Measurements from ENCODE around the gene FNBP1. TPM values are rescaled to one million over a fixed set of nuclear protein-coding genes. Genes with fewer than 3 reads are reported as not detected.

The FNBP1 gene
- total and polyA plus RNA-seq, 2 experiments from 2014 or later, result 26.6 to 28.8 TPM

GRCh38 chr9:130058887-130059286, 15.9 kb upstream of the FNBP1 start:
- no peak for DNase-seq (ENCODE audit: low spot score)
- no peak overlapping the region for H3K27ac Mint-ChIP-seq
- Histone ChIP-seq H3K27me3 (ENCODE audit: insufficient read depth) (no peaks in the 10 kb centered on the region), H3K36me3 (ENCODE audit: insufficient read depth) (no peaks in the 10 kb centered on the region), H2AFZ (no peak overlapping the region), H3K4me1 (ENCODE audit: insufficient read depth) (peaks cover 6% of the 10 kb centered on the region; the same call in 1 of the 2 replicates), H3K79me2 (replicated peaks; ENCODE audit: insufficient read depth) (peaks cover 80% of the 10 kb centered on the region), H3K27ac (ENCODE audit: low read depth) (no peak overlapping the region), H3F3A (replicated peaks; ENCODE audit: low read depth) (0 out of 2 replicates have a peak, but pooled peaks cover 7% of the 10 kb centered on the region), H3K4me2 (no peak overlapping the region), H4K20me1 (replicated peaks; ENCODE audit: insufficient read depth) (peaks cover 9% of the 10 kb centered on the region; the same call in 1 of the 2 replicates), H3K9me2 (ENCODE audit: insufficient read depth) (no peaks in the 10 kb centered on the region), H3K4me3 (no peak overlapping the region)
- H3K4me3 Mint-ChIP-seq, result no peak overlapping the region
- ATAC-seq, result no peak
- 0 out of 3 replicates have a peak, but pooled peaks cover 4% of the 10 kb centered on the region for H3K4me1 Mint-ChIP-seq
- H3K27me3 Mint-ChIP-seq (ENCODE audit: insufficient read depth, low read depth, poor library complexity), result peaks cover 3% of the 10 kb centered on the region
- H3K9me3 Mint-ChIP-seq, result no peaks in the 10 kb centered on the region
- TF ChIP-seq EZH2 (IDR thresholded peaks at IDR 0.05; ENCODE audit: low read depth, unreplicated experiment), result no peak
- no peak for TF ChIP-seq ZNF114 (CRISPR knock-in tag; IDR thresholded peaks at IDR 0.05)
- no peak for TF ChIP-seq POLR2AphosphoS5 (IDR thresholded peaks at IDR 0.05; ENCODE audit: low read depth)
- no peak for TF ChIP-seq NANOG (IDR thresholded peaks at IDR 0.05; ENCODE audit: borderline replicate concordance)
- 0 out of 3 replicates have a peak, but pooled peaks cover 2% of the 10 kb centered on the region for H3K36me3 Mint-ChIP-seq (ENCODE audit: low read depth)

- no peak for TF ChIP-seq POLR2AphosphoS5 (IDR thresholded peaks at IDR 0.05; ENCODE audit: low read depth)
- TF ChIP-seq CTCF (conservative IDR thresholded peaks at IDR 0.05; ENCODE audit: low read depth in 2 of 2), result peak in 1 of 2 experiments; percentile 48; a peak in 2 of 4 replicates
- TF ChIP-seq NANOG (IDR thresholded peaks at IDR 0.05; ENCODE audit: borderline replicate concordance), result no peak
- H3K27ac Mint-ChIP-seq, result no peak overlapping the region
- H3K27me3 ChIP-seq (ENCODE audit: insufficient read depth), result no peaks in the 10 kb centered on the region
- no peak overlapping the region for H3K4me3 ChIP-seq
- no peak overlapping the region for H3K4me3 Mint-ChIP-seq
- H3K4me2 ChIP-seq, result no peak overlapping the region
- H3K4me1 Mint-ChIP-seq, result 0 out of 3 replicates have a peak, but pooled peaks cover 4% of the 10 kb centered on the region
- ATAC-seq (no peak), DNase-seq (ENCODE audit: low spot score) (peak; percentile 56)
- H3K36me3 Mint-ChIP-seq (ENCODE audit: low read depth), result 0 out of 3 replicates have a peak, but pooled peaks cover 2% of the 10 kb centered on the region
- 0 out of 2 replicates have a peak, but pooled peaks cover 7% of the 10 kb centered on the region for H3F3A ChIP-seq (replicated peaks; ENCODE audit: low read depth)
- H3K9me2 ChIP-seq (ENCODE audit: insufficient read depth), result no peaks in the 10 kb centered on the region
- peaks cover 9% of the 10 kb centered on the region; the same call in 1 of the 2 replicates for H4K20me1 ChIP-seq (replicated peaks; ENCODE audit: insufficient read depth)
- peaks cover 73% of the 10 kb centered on the region for H3K79me2 ChIP-seq (replicated peaks; ENCODE audit: insufficient read depth)
- H3K27ac ChIP-seq (ENCODE audit: low read depth), result no peak overlapping the region
- H3K36me3 ChIP-seq (ENCODE audit: insufficient read depth), result no peaks in the 10 kb centered on the region
- peaks cover 3% of the 10 kb centered on the region for H3K27me3 Mint-ChIP-seq (ENCODE audit: insufficient read depth, low read depth, poor library complexity)
- peaks cover 6% of the 10 kb centered on the region; the same call in 1 of the 2 replicates for H3K4me1 ChIP-seq (ENCODE audit: insufficient read depth)
- H2AFZ ChIP-seq, result no peak overlapping the region
- H3K9me3 Mint-ChIP-seq, result no peaks in the 10 kb centered on the region
Measured at GRCh38 chr9:130058154-130058553, 15.2 kb upstream of the FNBP1 start.

- Mint-ChIP-seq H3K27ac (no peak overlapping the region), H3K27me3 (ENCODE audit: insufficient read depth, low read depth, poor library complexity) (peaks cover 3% of the 10 kb centered on the region), H3K4me1 (peaks cover 9% of the 10 kb centered on the region), H3K9me3 (no peaks in the 10 kb centered on the region), H3K4me3 (peak overlapping the region; percentile 96), H3K36me3 (ENCODE audit: low read depth) (peaks cover 2% of the 10 kb centered on the region; the same call in 1 of the 3 replicates)
- Histone ChIP-seq H4K20me1 (replicated peaks; ENCODE audit: insufficient read depth) (0 out of 2 replicates have a peak, but pooled peaks cover 4% of the 10 kb centered on the region), H2AFZ (no peak overlapping the region; the same call in 1 of the 2 replicates), H3K27ac (ENCODE audit: low read depth) (no peak overlapping the region), H3K4me3 (peak overlapping the region; percentile 98), H3K9me2 (ENCODE audit: insufficient read depth) (no peaks in the 10 kb centered on the region), H3K79me2 (replicated peaks; ENCODE audit: insufficient read depth) (peaks cover 61% of the 10 kb centered on the region), H3K4me2 (peak overlapping the region; percentile 94), H3F3A (replicated peaks; ENCODE audit: low read depth) (0 out of 2 replicates have a peak, but pooled peaks cover 7% of the 10 kb centered on the region), H3K36me3 (ENCODE audit: insufficient read depth) (no peaks in the 10 kb centered on the region), H3K27me3 (ENCODE audit: insufficient read depth) (no peaks in the 10 kb centered on the region), H3K4me1 (ENCODE audit: insufficient read depth) (peaks cover 25% of the 10 kb centered on the region; the same call in 1 of the 2 replicates)
- DNase-seq (ENCODE audit: low spot score) (no peak), ATAC-seq (no peak)
- TF ChIP-seq ZNF462 (CRISPR knock-in tag; IDR thresholded peaks at IDR 0.05) (no peak), ETS1 (IDR thresholded peaks at IDR 0.05) (no peak)
Measured at GRCh38 chr9:130054820-130055219, 11.8 kb upstream of the FNBP1 start.
